Loucy (cell line): ENCODE measurements around the gene SLC26A4.

Experiments
- CTCF ChIP-seq: fragments of 200-600 bp; sonication (generic); conservative IDR thresholded peaks from 2 replicates; pipeline ENCODE4 v1.5.1; 2014; ENCODE audit warnings: mild to moderate bottlenecking, antibody characterized with exemption, low read length
- EZH2phosphoT487 ChIP-seq: fragments of 200-600 bp; IDR thresholded peaks from 2 replicates; pipeline ENCODE4 v1.6.1; 2018; ENCODE audit warnings: antibody characterized with exemption, mild to moderate bottlenecking, moderate library complexity, borderline replicate concordance

- TF ChIP-seq CTCF (no peak), EZH2phosphoT487 (no peak)
Measured at GRCh38 chr7:107712896-107713295, 52.3 kb downstream of the SLC26A4 start.
